Central memory CD8-positive, alpha-beta T cell (primary cell): ENCODE data around the gene DYNC2H1.
"Not testable (repeated sequence)": the region's sequence is repeated elsewhere in the genome, so short reads cannot be mapped to it uniquely, and the experiment has no call there.

Experiments
- ATAC-seq: fragments of 150-1000 bp; cut with Tn5 transposase; replicated peaks from 2 replicates; pipeline ENCODE4 v1.10.0; 2022; ENCODE audit warnings: mild to moderate bottlenecking, moderate FRiP score, moderate number of reproducible peaks; ENCODE audit not compliant: poor library complexity, severe bottlenecking; ENCODE audit errors: extremely low read depth
- DNase-seq, 2 donors: peaks; one replicate each; pipeline ENCODE4 v3.0.0; 2021; ENCODE audit warnings: low spot score in 2 of 2
- H3K27ac Mint-ChIP-seq: one replicate; pipeline ENCODE4 v1.8.0; 2022; ENCODE audit warnings: low read depth, mild to moderate bottlenecking, moderate library complexity, mixed read lengths
- H3K27me3 Mint-ChIP-seq: one replicate; pipeline ENCODE4 v1.8.0; 2022; ENCODE audit warnings: mixed read lengths
- H3K36me3 Mint-ChIP-seq: one replicate; pipeline ENCODE4 v1.8.0; 2022; ENCODE audit warnings: mild to moderate bottlenecking, moderate library complexity, mixed read lengths; ENCODE audit not compliant: insufficient read depth
- H3K4me1 Mint-ChIP-seq: one replicate; pipeline ENCODE4 v1.8.0; 2022; ENCODE audit warnings: mixed read lengths
- H3K4me3 Mint-ChIP-seq: one replicate; pipeline ENCODE4 v1.8.0; 2022; ENCODE audit warnings: mild to moderate bottlenecking, moderate library complexity, mixed read lengths
- H3K9me3 Mint-ChIP-seq: one replicate; pipeline ENCODE4 v1.8.0; 2022; ENCODE audit warnings: mixed read lengths

Gene DYNC2H1

DNA sequence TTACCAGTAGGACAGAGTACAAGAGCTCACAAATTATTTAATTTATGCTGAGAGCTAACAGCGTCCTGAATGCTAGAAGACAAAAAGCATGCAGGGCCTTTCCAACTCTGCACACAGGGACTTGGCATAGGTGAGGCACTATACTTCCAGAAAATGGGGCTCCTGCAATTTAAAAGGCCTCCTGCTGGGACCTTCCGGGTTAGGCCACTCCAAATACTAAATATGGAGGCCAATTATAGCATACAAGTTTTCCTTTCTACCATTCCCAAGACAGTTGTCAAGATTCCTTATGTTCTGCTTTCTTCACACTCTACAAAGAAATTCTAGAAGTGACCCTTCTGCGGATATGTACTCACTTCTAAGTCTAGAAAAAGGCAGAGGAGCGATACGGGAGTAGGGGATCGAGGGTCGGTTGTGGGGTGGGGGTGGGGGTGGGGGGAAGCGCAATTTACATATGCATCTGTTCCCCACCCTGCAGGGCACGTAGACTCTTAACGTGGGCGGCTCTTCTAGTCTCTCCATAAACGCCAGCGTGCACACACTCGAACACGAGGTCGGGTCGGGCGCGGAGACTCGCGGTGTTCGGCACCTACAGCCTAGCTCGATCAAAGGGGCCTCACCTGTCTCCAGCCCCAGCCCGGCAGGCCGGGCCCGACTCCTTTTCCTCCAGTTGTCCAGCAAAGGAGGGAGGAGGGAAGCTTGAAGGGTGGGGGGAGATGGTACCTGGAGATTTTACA lies 18.0 kb upstream of the DYNC2H1 start:
- Mint-ChIP-seq H3K4me3 (peak overlapping the region; percentile 86), H3K27ac (peak overlapping the region; percentile 87), H3K36me3 (peaks cover 20% of the 10 kb centered on the region), H3K9me3 (no peaks in the 10 kb centered on the region), H3K4me1 (peaks cover 39% of the 10 kb centered on the region), H3K27me3 (peaks cover 29% of the 10 kb centered on the region)
- ATAC-seq (peak; percentile 45), DNase-seq (peak; percentile 18 to 19)

DNA sequence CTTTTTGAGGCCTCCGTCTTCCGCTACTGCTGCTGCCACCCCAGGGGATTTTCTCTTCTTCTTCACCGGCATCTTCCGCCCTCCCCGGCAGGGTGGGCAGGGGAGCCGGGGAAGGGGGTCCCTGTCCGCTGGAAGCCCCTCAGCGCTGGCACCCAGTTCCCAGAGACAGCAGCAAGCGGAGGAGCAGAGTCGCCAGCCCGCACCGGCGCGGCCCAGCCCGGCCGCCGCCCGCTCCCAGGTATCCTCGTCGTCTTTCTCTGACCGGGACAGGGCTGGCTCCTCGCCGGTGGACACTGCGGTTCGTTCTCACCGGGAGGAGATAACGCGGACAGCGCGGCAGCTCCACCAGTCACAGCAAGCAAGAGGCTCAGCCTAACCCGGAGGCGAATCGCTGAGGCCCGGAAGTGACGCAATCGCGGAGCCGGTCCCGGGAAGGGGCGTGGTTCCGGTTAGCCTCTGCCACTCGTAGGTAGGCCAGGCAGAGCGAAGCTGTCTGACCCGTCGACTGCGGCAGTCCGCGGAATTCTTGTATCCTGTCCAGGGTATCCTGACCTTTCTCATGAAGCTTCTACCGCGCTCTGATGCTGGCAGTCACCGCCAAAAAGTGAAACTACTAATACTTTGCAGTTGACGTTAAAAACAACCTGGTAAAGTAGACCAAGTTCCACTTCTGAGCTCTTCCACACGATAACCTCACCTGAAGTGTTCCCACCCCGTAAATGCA lies 17.3 kb upstream of the DYNC2H1 start, which contains the start of gene DCUN1D5:
Gene DCUN1D5, minus strand, starts transcription at position 360 of the 724 bp plus-strand sequence. Its CDS starts 288 bp downstream, at position 72.
- ATAC-seq = peak; percentile 97
- H3K27ac Mint-ChIP-seq = peak within 1 kb of the TSS; percentile 87
- H3K27me3 Mint-ChIP-seq = peaks cover 36% of the 10 kb centered on the region
- H3K4me3 Mint-ChIP-seq = peak within 1 kb of the TSS; percentile 86
- peaks cover 34% of the 10 kb centered on the region for H3K4me1 Mint-ChIP-seq
- H3K36me3 Mint-ChIP-seq = peaks cover 18% of the 10 kb centered on the region
- H3K9me3 Mint-ChIP-seq = no peaks in the 10 kb centered on the region
- DNase-seq = peak; percentile 90 to 92

DNA sequence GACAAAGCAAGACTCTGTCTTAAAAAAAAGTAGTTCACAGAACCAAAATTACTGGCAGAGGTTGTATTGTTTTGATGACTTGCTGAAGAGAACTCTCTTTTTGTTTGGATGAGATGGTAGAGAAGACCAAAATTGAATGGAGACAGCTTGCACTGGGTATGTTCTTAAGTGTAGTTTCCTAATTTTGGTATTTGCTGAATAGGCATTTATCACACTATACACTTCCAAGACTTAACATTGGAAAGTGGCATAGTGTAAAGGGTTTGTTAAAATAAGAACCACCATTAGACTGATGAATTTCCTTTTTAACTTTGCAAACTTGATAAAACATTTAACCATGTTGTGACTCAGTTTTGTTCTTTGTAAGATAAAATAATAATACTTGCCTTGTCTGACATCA lies 11.9 kb upstream of the DYNC2H1 start:
- Mint-ChIP-seq H3K9me3 (no peaks in the 10 kb centered on the region), H3K36me3 (peaks cover 3% of the 10 kb centered on the region), H3K27me3 (peaks cover 82% of the 10 kb centered on the region), H3K4me3 (no peak overlapping the region), H3K4me1 (peaks cover 5% of the 10 kb centered on the region), H3K27ac (no peak overlapping the region)
- DNase-seq (no peak), ATAC-seq (no peak)

DNA sequence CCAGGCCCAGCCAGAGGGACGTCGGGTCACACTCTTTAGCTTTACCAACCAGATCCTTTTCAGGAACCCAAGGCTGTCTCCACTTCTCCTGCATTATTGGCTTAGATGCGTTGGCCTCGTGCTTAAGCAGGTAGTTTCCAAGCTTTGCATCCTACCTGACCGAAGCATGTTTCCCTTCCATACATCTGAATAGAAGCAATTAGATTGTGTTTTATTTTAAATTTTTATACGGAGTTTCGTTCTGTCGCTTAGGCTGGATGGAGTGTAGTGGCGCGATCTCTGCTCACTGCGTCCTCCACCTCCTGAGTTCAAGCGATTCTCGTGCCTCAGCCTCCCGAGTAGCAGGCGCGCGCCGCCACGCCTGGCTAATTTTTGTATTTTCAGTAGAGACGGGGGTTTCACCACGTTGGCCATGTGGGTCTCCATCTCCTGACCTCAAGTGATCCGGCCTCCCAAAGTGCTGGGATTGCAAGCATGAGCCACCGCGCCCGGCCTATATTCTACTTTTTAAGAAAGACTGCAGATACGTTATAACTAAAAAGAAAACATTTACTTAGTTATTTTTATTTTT lies 677 bp downstream of the DYNC2H1 start:
- DNase-seq (no peak), ATAC-seq (peak; percentile 14)
- Mint-ChIP-seq H3K27ac (peak overlapping the region; percentile 80), H3K4me3 (peak overlapping the region; percentile 89), H3K36me3 (peaks cover 11% of the 10 kb centered on the region), H3K27me3 (no peaks in the 10 kb centered on the region), H3K9me3 (no peaks in the 10 kb centered on the region), H3K4me1 (peaks cover 19% of the 10 kb centered on the region)

DNA sequence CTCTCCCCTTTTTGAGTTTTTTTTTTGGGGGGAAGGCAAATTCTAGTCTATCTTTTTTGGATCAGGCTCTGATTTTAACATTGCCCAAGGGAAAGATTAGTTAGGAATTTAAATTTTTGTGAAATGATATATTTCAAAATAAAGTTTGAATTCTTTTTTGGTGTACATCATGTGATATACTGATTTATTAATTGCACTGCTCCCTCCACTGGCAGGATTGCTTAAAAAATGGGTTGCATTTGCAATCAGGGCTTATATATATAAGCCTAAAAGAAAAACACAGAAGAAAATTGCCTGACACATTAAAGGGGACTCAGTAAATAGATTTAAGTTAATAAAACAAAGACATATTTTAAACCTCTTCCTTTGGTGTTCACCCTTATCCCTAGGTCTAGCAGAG lies 1.2 kb downstream of the DYNC2H1 start:
- H3K4me3 Mint-ChIP-seq = peak overlapping the region; percentile 89
- H3K36me3 Mint-ChIP-seq = peaks cover 11% of the 10 kb centered on the region
- ATAC-seq = no peak
- DNase-seq = no peak
- peaks cover 19% of the 10 kb centered on the region for H3K4me1 Mint-ChIP-seq
- H3K9me3 Mint-ChIP-seq = no peaks in the 10 kb centered on the region
- H3K27ac Mint-ChIP-seq = peak overlapping the region; percentile 80
- H3K27me3 Mint-ChIP-seq = no peaks in the 10 kb centered on the region

DNA sequence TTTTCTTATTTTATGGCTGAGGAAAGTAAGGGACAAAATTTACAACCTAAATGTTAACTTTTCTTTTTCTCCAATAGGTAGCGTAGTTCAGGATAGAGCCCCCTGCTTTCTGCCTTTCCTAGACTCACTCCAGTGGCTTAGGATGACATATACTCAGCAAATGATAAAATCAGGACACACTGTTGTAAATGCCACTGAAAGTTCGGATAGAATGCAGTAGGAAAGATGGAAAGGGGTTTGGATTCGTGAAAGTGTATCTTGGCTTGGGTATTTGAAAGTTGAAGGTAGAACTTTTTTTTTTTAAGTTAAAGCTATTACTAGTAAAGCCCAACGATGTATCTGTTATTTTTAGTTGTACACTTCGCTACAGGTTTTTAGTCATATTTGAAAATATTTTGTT lies 2.2 kb downstream of the DYNC2H1 start:
- Mint-ChIP-seq H3K4me3 (no peak overlapping the region), H3K27ac (no peak overlapping the region), H3K4me1 (peaks cover 19% of the 10 kb centered on the region), H3K27me3 (no peaks in the 10 kb centered on the region), H3K9me3 (no peaks in the 10 kb centered on the region), H3K36me3 (peaks cover 11% of the 10 kb centered on the region)
- DNase-seq (no peak), ATAC-seq (no peak)

DNA sequence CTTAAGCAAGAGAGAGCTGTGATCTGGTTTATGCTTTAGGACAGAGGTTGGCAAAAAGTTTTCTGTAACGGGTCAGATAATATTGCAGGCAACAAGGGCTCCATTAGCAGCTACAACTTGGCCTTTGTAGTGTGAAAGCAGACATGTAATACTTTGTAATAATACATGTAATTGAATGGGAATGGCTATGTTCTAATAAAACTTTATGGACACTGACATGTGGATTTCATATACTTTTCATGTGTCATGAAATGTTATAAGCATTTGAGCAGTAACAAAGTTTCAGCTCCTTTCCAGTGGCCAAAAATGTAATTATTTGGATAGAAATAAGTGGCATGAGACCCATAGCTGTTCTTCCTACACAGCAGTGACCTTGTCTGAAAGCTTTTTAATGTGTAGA lies 3.1 kb downstream of the DYNC2H1 start:
- Mint-ChIP-seq H3K27ac (no peak overlapping the region), H3K9me3 (no peaks in the 10 kb centered on the region), H3K27me3 (no peaks in the 10 kb centered on the region), H3K36me3 (peaks cover 11% of the 10 kb centered on the region), H3K4me1 (peaks cover 19% of the 10 kb centered on the region), H3K4me3 (no peak overlapping the region)
- ATAC-seq = no peak
- DNase-seq = no peak

DNA sequence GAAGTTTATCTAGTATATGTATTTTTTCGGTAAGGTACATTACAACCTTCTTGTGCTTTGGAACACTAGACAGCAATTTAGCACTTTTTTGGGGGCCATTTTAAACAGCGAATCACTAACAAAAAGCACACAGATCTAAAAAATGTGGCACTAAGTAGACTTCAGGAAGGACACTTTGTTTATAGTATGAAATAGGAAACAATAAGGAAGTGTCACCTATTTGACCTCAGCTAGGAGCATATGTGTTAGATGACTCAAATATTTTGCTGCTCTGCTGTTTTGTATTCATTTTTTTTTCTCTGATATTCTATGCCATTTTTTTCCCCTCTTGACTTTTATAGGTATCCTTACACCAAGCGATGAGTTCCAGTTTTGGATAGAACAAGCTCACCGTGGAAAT lies 5.6 kb downstream of the DYNC2H1 start:
- Mint-ChIP-seq H3K4me3 (no peak overlapping the region), H3K36me3 (peaks cover 5% of the 10 kb centered on the region), H3K27me3 (no peaks in the 10 kb centered on the region), H3K9me3 (no peaks in the 10 kb centered on the region), H3K4me1 (peaks cover 10% of the 10 kb centered on the region), H3K27ac (peak overlapping the region; percentile 46)
- DNase-seq (no peak), ATAC-seq (no peak)

DNA sequence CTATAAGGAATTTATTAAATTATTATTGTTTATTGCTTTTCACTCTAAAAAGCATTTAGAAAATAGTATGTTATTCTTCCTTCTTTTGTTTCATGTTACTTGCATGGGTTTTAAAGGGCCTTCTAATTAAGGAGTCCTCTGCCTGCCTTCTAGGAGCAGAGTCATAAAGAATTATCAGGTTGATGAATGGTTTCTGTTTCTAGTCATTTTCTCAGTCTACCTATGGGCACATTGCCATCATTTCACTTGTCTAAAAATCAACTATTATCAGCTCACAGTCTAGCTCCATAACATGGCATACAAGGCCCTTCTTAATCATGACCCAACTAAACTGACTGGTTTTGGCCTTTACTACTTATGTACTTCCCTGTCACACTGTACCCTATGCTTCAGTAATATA lies 16.2 kb downstream of the DYNC2H1 start:
- Mint-ChIP-seq H3K27ac (no peak overlapping the region), H3K9me3 (no peaks in the 10 kb centered on the region), H3K4me1 (no peaks in the 10 kb centered on the region), H3K27me3 (no peaks in the 10 kb centered on the region), H3K36me3 (peaks cover 1% of the 10 kb centered on the region), H3K4me3 (no peak overlapping the region)
- no peak for DNase-seq
- no peak for ATAC-seq

DNA sequence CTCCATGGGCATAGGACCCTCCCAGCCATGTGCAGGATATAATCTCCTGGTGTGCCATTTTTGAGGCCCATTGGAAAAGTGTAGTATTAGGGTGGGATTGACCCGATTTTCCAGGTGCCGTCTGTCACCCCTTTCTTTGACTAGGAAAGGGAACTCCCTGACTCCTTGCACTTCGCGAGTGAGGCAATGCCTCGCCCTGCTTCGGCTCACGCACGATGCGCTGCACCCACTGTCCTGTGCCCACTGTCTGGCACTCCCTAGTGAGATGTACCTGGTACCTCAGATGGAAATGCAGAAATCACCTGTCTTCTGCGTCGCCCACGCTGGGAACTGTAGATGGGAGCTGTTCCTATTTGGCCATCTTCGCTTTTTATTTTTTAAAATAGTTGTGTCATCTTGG lies 32.8 kb downstream of the DYNC2H1 start:
- H3K36me3 Mint-ChIP-seq, H3K4me3 Mint-ChIP-seq, ATAC-seq, H3K9me3 Mint-ChIP-seq, H3K27me3 Mint-ChIP-seq, H3K4me1 Mint-ChIP-seq, DNase-seq, H3K27ac Mint-ChIP-seq: not testable (repeated sequence)

DNA sequence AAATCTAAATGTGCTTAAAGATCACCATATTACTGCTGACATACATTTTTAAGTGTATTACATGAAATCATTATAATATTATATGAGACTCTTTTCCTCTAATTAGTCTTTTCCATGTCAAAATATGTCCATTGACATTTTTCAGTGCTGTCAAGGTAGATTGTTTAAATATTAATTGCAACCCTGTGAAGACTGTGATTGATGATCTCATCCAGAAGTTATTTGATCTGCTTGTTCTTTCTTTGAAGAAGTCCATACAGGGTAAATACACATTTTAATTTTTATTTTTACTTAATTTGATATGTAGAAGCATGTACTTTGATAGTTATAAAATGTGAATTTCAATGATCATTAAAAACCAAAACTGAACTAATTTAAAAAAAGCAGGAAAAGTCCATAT lies 38.4 kb downstream of the DYNC2H1 start:
- H3K36me3 Mint-ChIP-seq = no peaks in the 10 kb centered on the region
- no peak overlapping the region for H3K27ac Mint-ChIP-seq
- H3K4me1 Mint-ChIP-seq = no peaks in the 10 kb centered on the region
- ATAC-seq (no peak), DNase-seq (no peak)
- no peaks in the 10 kb centered on the region for H3K9me3 Mint-ChIP-seq
- H3K27me3 Mint-ChIP-seq = no peaks in the 10 kb centered on the region
- no peak overlapping the region for H3K4me3 Mint-ChIP-seq

DNA sequence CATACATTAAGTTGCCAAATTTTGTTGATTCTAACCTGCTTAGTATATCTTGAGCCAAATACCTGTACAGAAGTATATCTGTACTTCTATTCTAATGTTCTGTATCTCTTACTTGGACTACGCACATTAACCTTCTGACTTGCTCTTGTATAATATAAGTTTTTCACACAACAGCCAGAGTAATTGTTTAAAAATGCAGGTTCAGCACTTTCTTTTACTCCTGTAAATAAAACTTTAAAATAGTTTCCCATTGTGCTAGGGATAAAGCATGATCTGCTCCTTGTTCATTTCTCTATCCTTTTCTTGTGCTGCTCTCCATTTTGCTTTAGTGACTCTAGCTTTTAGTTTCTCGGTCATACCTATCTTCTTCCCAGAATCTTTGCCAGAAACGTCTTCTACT lies 48.3 kb downstream of the DYNC2H1 start:
- Mint-ChIP-seq H3K9me3 (no peaks in the 10 kb centered on the region), H3K27ac (no peak overlapping the region), H3K4me1 (no peaks in the 10 kb centered on the region), H3K4me3 (no peak overlapping the region), H3K36me3 (no peaks in the 10 kb centered on the region), H3K27me3 (no peaks in the 10 kb centered on the region)
- no peak for DNase-seq
- no peak for ATAC-seq
